ENCODE results near the gene HMCN2. TPM values are rescaled to one million over a fixed set of nuclear protein-coding genes. Genes with fewer than 3 reads are reported as not detected.

HMCN2 gene
- total and polyA plus RNA-seq, 2 of the 4 experiments (the other 2 are of a cell fraction): 0.02 TPM; not detected in 1

DNA sequence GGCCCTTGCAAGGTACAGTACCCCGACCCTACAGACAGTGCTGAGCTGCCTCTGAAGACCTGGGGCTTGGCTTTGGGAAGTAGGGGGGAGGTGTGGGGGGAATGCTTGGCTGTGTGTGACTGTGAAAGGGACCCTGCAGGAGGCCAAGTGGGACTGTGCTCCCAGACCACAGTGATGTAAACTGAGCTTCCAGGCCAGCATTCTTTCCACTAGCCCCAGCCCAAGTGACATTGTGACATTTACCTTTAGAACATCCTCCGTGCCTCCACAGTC lies 31.2 kb downstream of the HMCN2 start:
- no peak overlapping the region for H4K5ac ChIP-seq (ENCODE audit: low read depth, low read length)
- H2AK5ac ChIP-seq (ENCODE audit: low read depth, low read length): no peak overlapping the region
- BruUV-seq (replicated peaks): no TSS peak
- H3K14ac ChIP-seq (replicated peaks; ENCODE audit: low read depth, low read length): no peak overlapping the region
- no peak overlapping the region for H3K9ac ChIP-seq (ENCODE audit: low read depth, low read length)
- no peak overlapping the region for H4K8ac ChIP-seq (ENCODE audit: low read depth in 2 of 2, low read length in 2 of 2)
- no peak overlapping the region for H4K91ac ChIP-seq (ENCODE audit: insufficient read depth, low read depth, low read length)
- H3K4ac ChIP-seq (ENCODE audit: low read depth, low read length): no peak overlapping the region
- H3K56ac ChIP-seq (ENCODE audit: extremely low read depth, insufficient read depth, low read length): no peak overlapping the region
- H3K36me3 ChIP-seq (ENCODE audit: control insufficient read depth, insufficient read depth, low read length): no peaks in the 10 kb centered on the region
- TF ChIP-seq USF2 (IDR thresholded peaks at IDR 0.05; ENCODE audit: low read depth, low read length): no peak
- TF ChIP-seq ELK1 (IDR thresholded peaks at IDR 0.05; ENCODE audit: borderline replicate concordance, low read depth, low read length): no peak
- TF ChIP-seq MXI1 (IDR thresholded peaks at IDR 0.05; ENCODE audit: borderline replicate concordance, low read depth, low read length): no peak
- TF ChIP-seq CEBPB (IDR thresholded peaks at IDR 0.05; ENCODE audit: low read depth, low read length): no peak
- no peak for TF ChIP-seq RAD21 (IDR thresholded peaks at IDR 0.05; ENCODE audit: low read length)
- no peak for TF ChIP-seq MAFK (IDR thresholded peaks at IDR 0.05; ENCODE audit: low read depth, low read length)
- H2AK9ac ChIP-seq (replicated peaks; ENCODE audit: low read depth, low read length, poor library complexity): no peak overlapping the region
- no peak overlapping the region for H3K4me2 ChIP-seq (ENCODE audit: low read depth, low read length)
- no peak for ATAC-seq (ENCODE audit: low read depth)
- no peak overlapping the region for H2AFZ ChIP-seq (replicated peaks; ENCODE audit: low read length, poor library complexity)
- WGBS, 2 experiments (ENCODE audit: extremely low coverage in 2 of 2, insufficient read length in 1 of 2): no CpG with 5 or more reads among the region's 2 CpGs
- H2BK20ac ChIP-seq (ENCODE audit: low read depth, low read length): no peak overlapping the region
- dilution Hi-C loops (cut with HindIII; ENCODE audit: low sequenced_read_pairs, unreplicated experiment) (no loop called here), intact Hi-C loops (cut with micrococcal nuclease) (no loop called here), in situ Hi-C loops (cut with MboI; ENCODE audit: low sequenced_read_pairs) (no loop called here)
- no peaks in the 10 kb centered on the region for H4K20me1 ChIP-seq (ENCODE audit: insufficient read depth, low read length)
- no peak overlapping the region for H3K18ac ChIP-seq (ENCODE audit: low read depth, low read length)
- no peak overlapping the region for H2BK120ac ChIP-seq (ENCODE audit: low read depth, low read length)
- no peak overlapping the region for H3K4me3 ChIP-seq (ENCODE audit: insufficient read depth, low read depth, low read length)
- peaks cover 44% of the 10 kb centered on the region for H3K27me3 ChIP-seq (ENCODE audit: control insufficient read depth, insufficient read depth, low read length)
- no peaks in the 10 kb centered on the region for H3K9me3 ChIP-seq (ENCODE audit: control insufficient read depth, insufficient read depth, low read length)
- POLR2A ChIA-PET (ENCODE audit: unreplicated experiment): interaction anchor here (0.6 kb wide), 1 partner anchor 60 kb away, joined by 3 read pairs; no protein-coding TSS in a partner anchor
- CTCF ChIA-PET: no interaction called here
- DNase-seq: no peak
- H3K23ac ChIP-seq (ENCODE audit: low read depth, low read length): no peak overlapping the region
- H3K4me1 ChIP-seq (ENCODE audit: control insufficient read depth, insufficient read depth, low read length): peaks cover 2% of the 10 kb centered on the region; the same call in 1 of the 2 replicates
- H3K79me1 ChIP-seq (ENCODE audit: low read depth in 1 of 2, low read length in 2 of 2): no peaks in the 10 kb centered on the region
- no peaks in the 10 kb centered on the region for H3K9me1 ChIP-seq (ENCODE audit: insufficient read depth, low read length)
- H3K27ac ChIP-seq (ENCODE audit: insufficient read depth, low read length): no peak overlapping the region
- H2BK15ac ChIP-seq (ENCODE audit: low read depth, low read length): no peak overlapping the region
- no peak overlapping the region for H2BK5ac ChIP-seq (ENCODE audit: low read depth, low read length, poor library complexity, severe bottlenecking)
